Thoracic aorta (tissue), 2 donors: ENCODE results near the gene WSCD2. TPM values are rescaled to one million over a fixed set of nuclear protein-coding genes. Genes with fewer than 3 reads are reported as not detected.

Experiments
- ATAC-seq: fragments of 150-250 bp; one replicate; pipeline ENCODE4 v1.8.0; 2017; ENCODE audit warnings: low read depth; ENCODE audit not compliant: insufficient number of reproducible peaks, low FRiP score
- DNase-seq: peaks from one replicate; pipeline ENCODE4 v3.0.0-alpha.2; 2020; ENCODE audit warnings: low spot score
- H3K27ac ChIP-seq, 2 donors: fragments of 200-600 bp; sonication (generic); 1 replicate in 1 of 2; 2 replicates in 1 of 2; pipeline ENCODE4 v1.5.1; 2016; ENCODE audit warnings: mild to moderate bottlenecking in 2 of 2, moderate library complexity in 2 of 2
- H3K27me3 ChIP-seq: fragments of 200-600 bp; sonication (generic); replicated peaks from 2 replicates; pipeline ENCODE4 v1.6.0; 2016; ENCODE audit warnings: mild to moderate bottlenecking; ENCODE audit not compliant: insufficient read depth
- H3K36me3 ChIP-seq: fragments of 200-600 bp; sonication (generic); one replicate; pipeline ENCODE4 v1.5.1; 2016
- H3K4me1 ChIP-seq, 2 donors: fragments of 200-600 bp; sonication (generic); 1 replicate in 1 of 2; 2 replicates in 1 of 2; pipeline versions ENCODE4 v1.5.1 to v1.6.0; 2016; ENCODE audit warnings: low read depth in 2 of 2, mild to moderate bottlenecking in 1 of 2; ENCODE audit not compliant: control insufficient read depth in 1 of 2
- H3K4me3 ChIP-seq: fragments of 200-600 bp; sonication (generic); 2 replicates; pipeline ENCODE4 v1.5.1; 2016; ENCODE audit warnings: mild to moderate bottlenecking
- H3K9me3 ChIP-seq: fragments of 200-600 bp; sonication (generic); 2 replicates; pipeline ENCODE4 v1.5.1; 2016
- total RNA-seq, 2 donors: library from RNA; depleted of rRNA; stranded (reverse); fragments of >200 nt; gene quantifications; one replicate each; pipeline versions ENCODE4 v1.1.0 to v1.2.3, GENCODE V29; 2016
- TF ChIP-seq, protein P1 (sequence below): fragments of 200-600 bp; sonication (generic); IDR thresholded peaks from one replicate; pipeline ENCODE4 v1.5.1; 2019; ENCODE audit warnings: antibody characterized with exemption

The WSCD2 gene
- total RNA-seq, 2 donors from 2014 or later: 3.3 to 6.9 TPM

DNA sequence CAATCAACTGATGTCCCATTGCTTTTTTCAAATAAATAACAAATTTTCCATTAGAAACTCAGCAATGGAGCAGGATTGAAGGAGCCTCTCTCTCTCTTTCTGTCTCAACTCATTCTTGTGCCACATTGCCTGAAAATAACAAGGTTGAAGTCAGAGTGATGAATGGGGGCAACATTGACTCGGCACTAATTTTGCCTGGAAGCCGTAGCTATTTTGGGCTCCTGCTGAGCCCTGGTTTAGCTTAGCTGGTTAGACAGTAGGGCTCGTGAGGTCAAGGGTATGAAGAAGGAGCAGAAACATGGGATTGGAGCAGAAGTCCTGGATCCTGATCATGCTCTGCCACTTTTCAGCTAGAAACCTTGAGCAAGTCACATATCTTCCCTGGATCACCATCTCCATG lies 38.9 kb downstream of the WSCD2 start:
- H3K9me3 ChIP-seq: no peaks in the 10 kb centered on the region
- ATAC-seq: no peak
- peaks cover 0 to 19% of the 10 kb centered on the region in 2 donors for H3K4me1 ChIP-seq
- DNase-seq: no peak
- no peak overlapping the region for H3K4me3 ChIP-seq
- no peaks in the 10 kb centered on the region for H3K36me3 ChIP-seq
- TF ChIP-seq, protein P1, sequence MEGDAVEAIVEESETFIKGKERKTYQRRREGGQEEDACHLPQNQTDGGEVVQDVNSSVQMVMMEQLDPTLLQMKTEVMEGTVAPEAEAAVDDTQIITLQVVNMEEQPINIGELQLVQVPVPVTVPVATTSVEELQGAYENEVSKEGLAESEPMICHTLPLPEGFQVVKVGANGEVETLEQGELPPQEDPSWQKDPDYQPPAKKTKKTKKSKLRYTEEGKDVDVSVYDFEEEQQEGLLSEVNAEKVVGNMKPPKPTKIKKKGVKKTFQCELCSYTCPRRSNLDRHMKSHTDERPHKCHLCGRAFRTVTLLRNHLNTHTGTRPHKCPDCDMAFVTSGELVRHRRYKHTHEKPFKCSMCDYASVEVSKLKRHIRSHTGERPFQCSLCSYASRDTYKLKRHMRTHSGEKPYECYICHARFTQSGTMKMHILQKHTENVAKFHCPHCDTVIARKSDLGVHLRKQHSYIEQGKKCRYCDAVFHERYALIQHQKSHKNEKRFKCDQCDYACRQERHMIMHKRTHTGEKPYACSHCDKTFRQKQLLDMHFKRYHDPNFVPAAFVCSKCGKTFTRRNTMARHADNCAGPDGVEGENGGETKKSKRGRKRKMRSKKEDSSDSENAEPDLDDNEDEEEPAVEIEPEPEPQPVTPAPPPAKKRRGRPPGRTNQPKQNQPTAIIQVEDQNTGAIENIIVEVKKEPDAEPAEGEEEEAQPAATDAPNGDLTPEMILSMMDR: no peak
- H3K27me3 ChIP-seq: no peaks in the 10 kb centered on the region
- H3K27ac ChIP-seq: no peak overlapping the region

DNA sequence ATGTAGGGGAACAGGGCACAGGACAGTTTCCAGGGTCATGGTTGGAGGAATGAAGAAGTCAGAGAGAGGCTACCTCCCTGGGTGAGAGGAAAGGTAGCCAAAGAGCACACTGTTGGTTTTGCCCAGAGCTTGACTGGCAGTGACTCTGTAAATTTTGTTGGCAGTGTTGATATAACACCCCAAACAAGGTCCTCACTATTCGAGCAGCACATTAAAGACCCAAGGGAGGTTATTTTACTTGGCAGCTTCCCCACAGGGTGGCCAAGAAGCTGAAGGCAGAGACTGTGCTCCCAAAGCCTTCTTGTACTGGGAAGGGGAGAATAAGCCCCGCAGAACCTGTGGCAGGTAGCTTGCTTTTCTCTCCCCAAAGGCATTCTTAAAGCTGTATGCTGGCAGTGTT lies 40.6 kb downstream of the WSCD2 start:
- H3K27ac ChIP-seq: no peak overlapping the region

DNA sequence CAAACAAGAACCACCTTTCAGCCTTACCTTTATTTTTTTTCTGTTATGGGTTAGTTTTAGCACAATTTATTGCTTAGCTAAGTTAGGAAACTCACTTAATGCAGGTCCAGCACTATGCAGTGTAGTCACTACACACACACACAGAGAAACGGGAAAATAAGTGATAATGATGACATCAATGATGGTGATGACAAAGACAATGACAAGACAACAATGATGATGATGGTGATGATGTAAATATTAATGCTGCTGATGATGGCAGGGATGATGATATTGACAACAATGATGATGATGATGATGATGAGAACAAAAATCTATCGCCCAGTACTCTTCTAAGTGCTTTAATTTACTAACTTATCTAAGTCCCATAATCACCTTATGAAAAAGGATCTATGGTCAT lies 41.1 kb downstream of the WSCD2 start:
- no peak overlapping the region for H3K4me3 ChIP-seq
- H3K27ac ChIP-seq: no peak overlapping the region
- no peaks in the 10 kb centered on the region for H3K9me3 ChIP-seq
- H3K27me3 ChIP-seq: no peaks in the 10 kb centered on the region
- peaks cover 0 to 19% of the 10 kb centered on the region in 2 donors for H3K4me1 ChIP-seq
- TF ChIP-seq, protein P1: no peak
- H3K36me3 ChIP-seq: no peaks in the 10 kb centered on the region
- DNase-seq: no peak
- ATAC-seq: no peak

More for the DNA sequence above, 40.6 kb downstream of the WSCD2 start:
- ATAC-seq (no peak), DNase-seq (no peak)
- H3K4me1 ChIP-seq: peaks cover 0 to 19% of the 10 kb centered on the region in 2 donors
- H3K27me3 ChIP-seq: no peaks in the 10 kb centered on the region
- H3K36me3 ChIP-seq: no peaks in the 10 kb centered on the region
- H3K9me3 ChIP-seq: no peaks in the 10 kb centered on the region
- H3K4me3 ChIP-seq: no peak overlapping the region
- TF ChIP-seq, protein P1: no peak

DNA sequence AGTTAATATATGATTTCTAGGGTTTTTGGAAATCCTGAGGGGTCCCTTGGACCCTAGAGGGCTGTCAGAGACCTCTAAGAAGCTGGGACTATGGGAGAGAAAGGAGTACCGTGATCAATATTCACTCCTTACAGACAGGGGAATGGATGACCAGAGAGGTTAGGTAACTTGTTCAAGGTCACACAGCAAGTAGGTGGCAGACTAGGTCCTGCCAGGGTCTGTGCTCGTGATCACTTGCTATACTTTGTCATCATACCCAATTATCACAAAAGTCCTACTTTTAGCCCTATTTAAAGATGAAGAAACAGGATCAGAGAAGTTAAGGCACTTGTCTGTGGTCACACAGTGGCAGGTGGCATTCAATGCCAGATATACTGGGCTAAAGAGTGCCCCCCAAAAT lies 42.9 kb downstream of the WSCD2 start:
- Histone ChIP-seq H3K4me1 (peaks cover 0 to 19% of the 10 kb centered on the region in 2 donors), H3K9me3 (no peaks in the 10 kb centered on the region)
- no peak for ATAC-seq

DNA sequence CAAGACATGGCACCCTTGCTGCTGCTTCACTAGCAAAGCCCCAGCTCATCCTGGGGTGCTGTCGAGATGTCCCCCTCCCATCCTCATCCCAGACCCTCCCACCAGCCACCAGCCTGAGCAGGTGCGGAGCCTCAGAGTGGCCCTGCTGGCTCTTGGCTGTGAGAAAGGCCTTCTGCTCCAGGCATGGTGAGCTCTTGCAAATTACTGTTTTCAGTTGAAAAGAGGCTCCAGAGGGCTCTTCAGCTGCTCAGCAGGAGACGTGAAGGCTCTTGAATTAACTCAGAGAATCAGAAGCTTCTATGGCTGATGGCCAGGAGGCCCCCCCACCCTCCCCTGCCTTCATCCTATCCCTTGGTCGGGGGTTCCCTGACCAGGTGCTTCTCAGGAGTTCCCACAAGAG lies 44.1 kb downstream of the WSCD2 start:
- H3K9me3 ChIP-seq: no peaks in the 10 kb centered on the region
- no peak for ATAC-seq
- H3K4me1 ChIP-seq: peaks cover 0 to 14% of the 10 kb centered on the region in 2 donors
- TF ChIP-seq, protein P1: no peak
- no peaks in the 10 kb centered on the region for H3K27me3 ChIP-seq
- no peaks in the 10 kb centered on the region for H3K36me3 ChIP-seq
- DNase-seq: no peak
- no peak overlapping the region for H3K4me3 ChIP-seq
- no peak overlapping the region for H3K27ac ChIP-seq

More for the DNA sequence above, 42.9 kb downstream of the WSCD2 start:
- no peak for DNase-seq
- no peak overlapping the region for H3K4me3 ChIP-seq
- TF ChIP-seq, protein P1: no peak
- H3K27me3 ChIP-seq: no peaks in the 10 kb centered on the region
- no peak overlapping the region for H3K27ac ChIP-seq
- no peaks in the 10 kb centered on the region for H3K36me3 ChIP-seq
